ENCODE measurements around the gene SERTAD3.

GRCh38 chr19:40445780-40446262, 1.7 kb upstream of the SERTAD3 start:
- TF ChIP-seq CTCF (IDR thresholded peaks at IDR 0.05) (no peak), POLR2A (IDR thresholded peaks at IDR 0.05) (peak; percentile 29)
